K562 (cell line): Measurements from ENCODE around the gene CORO1A. TPM values are rescaled to one million over a fixed set of nuclear protein-coding genes. Genes with fewer than 3 reads are reported as not detected.

ENCODE experiments used
- ATAC-seq: fragments of 200-7000 bp; cut with Tn5 transposase; 3 replicates; pipeline ENCODE4 v1.9.1; 2020; ENCODE audit warnings: moderate library complexity
- BruUV-seq: library from RNA; stranded (reverse); fragments of 400-500 nt; replicated peaks from 2 replicates; lab custom pipeline; 2021; lab: Mats Ljungman, UMichigan
- CTCF ChIA-PET: fragments of 300-600 bp; formaldehyde crosslinking; extraction: SDS; loops from one replicate; lab custom pipeline; 2021; ENCODE audit warnings: low intra/inter-chr PET ratio; lab: Yijun Ruan, JAX
- POLR2A ChIA-PET: fragments of 300-600, 350-650 bp; sonication (Branson Sonifier 250); formaldehyde crosslinking; extraction: SDS; loops from one replicate; lab custom pipeline; 2021; ENCODE audit warnings: antibody characterized with exemption, inconsistent platforms; lab: Yijun Ruan, JAX
- DNase-seq, 4 experiments: peaks; one replicate each; pipeline versions ENCODE4 v3.0.0 to v3.0.0-alpha.2; 2011 to 2018; ENCODE audit warnings: low spot score in 3 of 4, mixed read lengths in 3 of 4; ENCODE audit errors: extremely low read depth in 1 of 4
- FAIRE-seq: peaks from 2 replicates; lab custom pipeline; 2011; peaks lifted over from hg19 to GRCh38; lab: Jason Lieb, UNC
- H2AFZ ChIP-seq: 2 replicates; pipeline ENCODE4 v1.6.0; 2011; ENCODE audit warnings: low read depth, low read length, control low read depth, inconsistent platforms
- H3K27ac ChIP-seq: fragments of 200-600 bp; 3 replicates; pipeline ENCODE4 v1.8.0; 2011; ENCODE audit warnings: low read depth, mild to moderate bottlenecking, control low read depth, inconsistent platforms, low read length, moderate library complexity, mixed read lengths; ENCODE audit errors: extremely low read depth
- H3K27me3 ChIP-seq, 2 experiments: fragments of 300-600 bp in 1 of 2; 2 replicates in 1 of 2; 3 replicates in 1 of 2; pipeline versions ENCODE4 v1.6.0 to v1.8.0; 2011; ENCODE audit warnings: inconsistent platforms in 2 of 2, low read length in 2 of 2, mild to moderate bottlenecking in 1 of 2, mixed read lengths in 1 of 2, moderate library complexity in 1 of 2; ENCODE audit not compliant: control insufficient read depth in 2 of 2, insufficient read depth in 2 of 2
- H3K36me3 ChIP-seq: fragments of 300-600 bp; 3 replicates; pipeline ENCODE4 v1.8.0; 2011; ENCODE audit warnings: mild to moderate bottlenecking, low read length, inconsistent platforms; ENCODE audit not compliant: control insufficient read depth, insufficient read depth
- H3K4me1 ChIP-seq, 2 experiments: fragments of 200-600 bp in 1 of 2; replicated peaks in 1 of 2; 2 replicates in 1 of 2; 3 replicates in 1 of 2; pipeline versions ENCODE4 v1.5.1 to v1.8.0; 2011; ENCODE audit warnings: inconsistent platforms in 2 of 2, low read length in 2 of 2, mild to moderate bottlenecking in 1 of 2, mixed read lengths in 1 of 2, moderate library complexity in 1 of 2; ENCODE audit not compliant: control insufficient read depth in 2 of 2, insufficient read depth in 2 of 2
- H3K4me2 ChIP-seq: 2 replicates; pipeline ENCODE4 v1.6.1; 2011; ENCODE audit warnings: low read length, control low read depth, inconsistent platforms, mixed read lengths; ENCODE audit not compliant: insufficient read depth
- H3K4me3 ChIP-seq: fragments of 200-600 bp; sonication (generic), shearing (Covaris generic); 2 replicates; pipeline ENCODE4 v1.5.1; 2016; ENCODE audit warnings: control low read depth, inconsistent platforms
- H3K79me2 ChIP-seq: fragments of 200-600 bp; 3 replicates; pipeline ENCODE4 v1.8.0; 2011; ENCODE audit warnings: low read length, inconsistent platforms; ENCODE audit not compliant: control insufficient read depth, insufficient read depth
- H3K9ac ChIP-seq, 2 experiments: 2 replicates each; pipeline versions ENCODE4 v1.6.0 to v1.6.1; 2011; ENCODE audit warnings: low read depth in 2 of 2, low read length in 2 of 2, control low read depth in 1 of 2, inconsistent platforms in 1 of 2, mild to moderate bottlenecking in 1 of 2, mixed read lengths in 1 of 2; ENCODE audit not compliant: insufficient read depth in 1 of 2
- H3K9me1 ChIP-seq: one replicate; pipeline ENCODE4 v1.6.0; 2011; ENCODE audit warnings: inconsistent platforms, mild to moderate bottlenecking, low read length, moderate library complexity; ENCODE audit not compliant: control insufficient read depth, insufficient read depth
- H3K9me3 ChIP-seq: replicated peaks from 2 replicates; pipeline ENCODE4 v1.5.1; 2011; ENCODE audit warnings: low read depth, low read length, inconsistent platforms; ENCODE audit not compliant: control insufficient read depth, insufficient read depth
- H4K20me1 ChIP-seq: replicated peaks from 2 replicates; pipeline ENCODE4 v1.6.1; 2011; ENCODE audit warnings: low read length, inconsistent platforms, mixed read lengths; ENCODE audit not compliant: control insufficient read depth, insufficient read depth
- ATF1 ChIP-seq, 2 experiments: fragments of 450-650 bp in 1 of 2; IDR thresholded peaks; 2 replicates each; pipeline ENCODE4 v1.6.1; 2016; ENCODE audit warnings: missing compliant biosample characterization in 1 of 2, missing genetic modification characterization in 1 of 2
- CEBPB ChIP-seq: fragments of 450-650 bp; IDR thresholded peaks from 2 replicates; pipeline ENCODE4 v1.6.1; 2016; ENCODE audit warnings: missing genetic modification characterization, missing compliant biosample characterization
- CHCHD3 ChIP-seq: fragments of 250-450 bp; sonication (Bioruptor Pico); IDR thresholded peaks from 2 replicates; pipeline ENCODE4 v2.1.2; 2022; ENCODE audit warnings: mild to moderate bottlenecking
- ELF1 ChIP-seq: fragments of 200-800 bp; sonication (Bioruptor generic); IDR thresholded peaks from 2 replicates; pipeline ENCODE4 v1.6.1; 2016; ENCODE audit warnings: missing genetic modification characterization, missing compliant biosample characterization
- NCOA1 ChIP-seq: fragments of 450-650 bp; IDR thresholded peaks from 2 replicates; pipeline ENCODE4 v1.6.1; 2016; ENCODE audit warnings: low read depth
- PURB ChIP-seq: sonication (generic); formaldehyde crosslinking; IDR thresholded peaks from 2 replicates; pipeline ENCODE4 v1.9.0; 2021; ENCODE audit warnings: low read depth, mild to moderate bottlenecking, missing genetic modification reagents
- SMARCE1 ChIP-seq: fragments of 450-650 bp; IDR thresholded peaks from 2 replicates; pipeline ENCODE4 v1.7.1; 2016; ENCODE audit warnings: mild to moderate bottlenecking
- SPI1 ChIP-seq: IDR thresholded peaks from 2 replicates; pipeline ENCODE4 v1.6.1; 2011; ENCODE audit warnings: low read depth, low read length, control low read depth, borderline replicate concordance
- TCF15 ChIP-seq: fragments of 250-450 bp; sonication (Bioruptor Pico); IDR thresholded peaks from 2 replicates; pipeline ENCODE4 v1.8.0; 2022; ENCODE audit warnings: moderate library complexity, mild to moderate bottlenecking, inconsistent platforms
- TRIM24 ChIP-seq, 2 experiments: fragments of 450-650 bp; IDR thresholded peaks; 2 replicates each; pipeline ENCODE4 v1.6.1; 2016
- USF1 ChIP-seq: sonication (generic); formaldehyde crosslinking; IDR thresholded peaks from 2 replicates; pipeline ENCODE4 v1.9.0; 2022; ENCODE audit warnings: mild to moderate bottlenecking, missing genetic modification reagents
- ZBTB9 ChIP-seq: fragments of 450-650 bp; formaldehyde crosslinking; IDR thresholded peaks from 2 replicates; pipeline ENCODE4 v1.4.0; 2020; ENCODE audit warnings: mild to moderate bottlenecking, moderate library complexity
- ZNF140 ChIP-seq: fragments of 250-450 bp; sonication (Bioruptor Pico); IDR thresholded peaks from 2 replicates; pipeline ENCODE4 v1.8.0; 2021; ENCODE audit warnings: moderate library complexity, mild to moderate bottlenecking, inconsistent platforms
- ZNF445 ChIP-seq: fragments of 250-450 bp; sonication (Bioruptor Pico); IDR thresholded peaks from 2 replicates; pipeline ENCODE4 v1.4.0; 2020; ENCODE audit warnings: low read depth, mild to moderate bottlenecking, moderate library complexity
- WGBS: fragments of 100-300 bp; shearing (Covaris generic); methylation state at CpG from one replicate; pipeline ENCODE4 v1.1.6; 2016; ENCODE audit warnings: low coverage, mixed read lengths; ENCODE audit not compliant: insufficient coverage; ENCODE audit errors: missing lambda C conversion rate; 5-methylcytosine and 5-hydroxymethylcytosine counted together
- in situ Hi-C: fragments of 300-500 bp; cut with MboI; formaldehyde crosslinking; loops from 4 replicates; pipeline ENCODE4 v1.15.0; 2018; ENCODE audit warnings: inconsistent platforms, mixed read lengths
- intact Hi-C: fragments of 100-400 bp; cut with micrococcal nuclease; formaldehyde crosslinking; loops from 2 replicates; pipeline ENCODE4 v1.14.2; 2022
- polyA plus RNA-seq, 8 experiments: library from polyadenylated mRNA; depleted of rRNA in 4 of 8; stranded (reverse) in 5 of 8; unstranded in 3 of 8; fragments of >200 nt; fragmentation: Nextera tagmentation in 2 of 8; fragmentation: Illumina TruSeq in 1 of 8; extraction: Ambion mirVana in 2 of 8; extraction: Trizol in 1 of 8; gene quantifications; 2 replicates each; pipeline versions ENCODE4 v1.2.1 to v1.2.3, GENCODE V29; 2011 to 2014; ENCODE audit warnings: inconsistent platforms in 1 of 8, missing spikeins in 1 of 8
- total RNA-seq, 7 experiments: library from RNA; depleted of rRNA in 6 of 7; stranded (reverse); fragments of >200 nt in 6 of 7; fragmentation: Illumina TruSeq in 2 of 7; extraction: Trizol in 2 of 7; gene quantifications; 2 replicates each; pipeline versions ENCODE4 v1.2.1 to v1.2.3, GENCODE V29; 2011 to 2021; ENCODE audit warnings: low replicate concordance in 1 of 7

The CORO1A gene
- total and polyA plus RNA-seq, 9 of the 15 experiments (the other 6 are each of a cell fraction or from before 2014, with no cell fraction given), result 0.22 to 23.8 (median 7.6) TPM

GRCh38 chr16:30163538-30163937, 19.9 kb upstream of the CORO1A start:
- peaks cover 0 to 5% of the 10 kb centered on the region in 2 experiments; a peak in 3 of 5 replicates for H3K4me1 ChIP-seq
- H3K79me2 ChIP-seq, result no peaks in the 10 kb centered on the region
- no peaks in the 10 kb centered on the region for H3K9me3 ChIP-seq
- in situ Hi-C loops, result no loop called here
- ChIA-PET CTCF (no interaction called here), POLR2A (no interaction called here)
- intact Hi-C loops, result no loop called here
- H3K4me3 ChIP-seq, result no peak overlapping the region
- H3K9ac ChIP-seq, result no peak overlapping the region
- DNase-seq, result no peak
- BruUV-seq, result no TSS peak
- FAIRE-seq, result no peak
- no peaks in the 10 kb centered on the region for H3K36me3 ChIP-seq
- no peaks in the 10 kb centered on the region for H4K20me1 ChIP-seq
- H2AFZ ChIP-seq, result no peak overlapping the region
- H3K27me3 ChIP-seq, result no peaks in the 10 kb centered on the region
- no peak overlapping the region for H3K4me2 ChIP-seq
- no peak for ATAC-seq
- H3K27ac ChIP-seq, result no peak overlapping the region
- no peaks in the 10 kb centered on the region for H3K9me1 ChIP-seq
- 33% methylated on average over 3 of the region's 3 CpGs for WGBS
- TF ChIP-seq ZBTB9 (no peak), TRIM24 (IDR thresholded peaks at IDR 0.05) (no peak), NCOA1 (no peak)

- POLR2A ChIA-PET, result no interaction called here
- no peak for DNase-seq
- H3K4me2 ChIP-seq, result no peak overlapping the region
- TF ChIP-seq SPI1 (peak; percentile 99), ZNF140 (CRISPR knock-in tag) (no peak), ZNF445 (CRISPR knock-in tag) (no peak), CEBPB (peak; percentile 26; the same call in 1 of the 2 replicates), ATF1 (CRISPR knock-in tag; IDR thresholded peaks at IDR 0.05) (no peak), ATF1 (tag; IDR thresholded peaks at IDR 0.05) (no peak), SMARCE1 (peak; percentile 44; the same call in 1 of the 2 replicates), ELF1 (tag) (0 out of 2 replicates have a peak, but pooled peaks have one; percentile 22), PURB (CRISPR knock-in tag) (no peak), CHCHD3 (no peak), USF1 (no peak), TCF15 (CRISPR knock-in tag) (no peak)
Measured at GRCh38 chr16:30166202-30166902, 17.1 kb upstream of the CORO1A start.

More at GRCh38 chr16:30166202-30166902, 17.1 kb upstream of the CORO1A start:
- in situ Hi-C loops (no loop called here), intact Hi-C loops (no loop called here)
- Histone ChIP-seq H3K9ac (no peak overlapping the region), H3K27ac (no peak overlapping the region), H3K79me2 (no peaks in the 10 kb centered on the region), H3K27me3 (no peaks in the 10 kb centered on the region), H3K36me3 (no peaks in the 10 kb centered on the region), H3K4me1 (no peaks in the 10 kb centered on the region; a peak in 2 of 5 replicates), H3K9me1 (no peaks in the 10 kb centered on the region), H4K20me1 (no peaks in the 10 kb centered on the region), H3K4me3 (no peak overlapping the region), H3K9me3 (no peaks in the 10 kb centered on the region), H2AFZ (no peak overlapping the region)
- BruUV-seq, result no TSS peak
- CTCF ChIA-PET, result no interaction called here
- ATAC-seq (no peak), FAIRE-seq (no peak)
- 46% methylated on average over 9 of the region's 11 CpGs for WGBS
